A549 (cell line): ENCODE data around the gene DLG2.

Experiments used
- CEBPB ChIP-seq, 2 experiments: fragments of >200 bp in 1 of 2; sonication (Bioruptor Twin) in 1 of 2; formaldehyde crosslinking in 1 of 2; IDR thresholded peaks; 2 replicates each; pipeline ENCODE4 v1.6.1; 2012 to 2016
- ELK1 ChIP-seq: fragments of 150-350 bp; IDR thresholded peaks from 2 replicates; pipeline ENCODE4 v1.6.1; 2014; ENCODE audit warnings: low read depth, mild to moderate bottlenecking, low read length
- EP300 ChIP-seq, 2 experiments: fragments of >200 bp; sonication (Bioruptor Twin); formaldehyde crosslinking; IDR thresholded peaks; 2 replicates in 1 of 2; 3 replicates in 1 of 2; pipeline ENCODE4 v1.6.1; 2016 to 2017
- KDM5A ChIP-seq: fragments of 200-600 bp; sonication (generic); IDR thresholded peaks from 2 replicates; pipeline ENCODE4 v1.6.1; 2016; ENCODE audit warnings: antibody characterized with exemption, mild to moderate bottlenecking
- TP53 ChIP-seq: fragments of 250-450 bp; sonication (Bioruptor Pico); IDR thresholded peaks from 2 replicates; pipeline ENCODE4 v1.5.0; 2021; ENCODE audit warnings: mild to moderate bottlenecking, moderate library complexity
- TF ChIP-seq, protein P1 (sequence below): fragments of >200 bp; sonication (Bioruptor Twin); formaldehyde crosslinking; IDR thresholded peaks from 3 replicates; pipeline ENCODE4 v1.5.1; 2016

GRCh38 chr11:85137597-85137996 is 489.5 kb downstream of the DLG2 start:
- TF ChIP-seq TP53 (no peak), KDM5A (no peak), EP300 (IDR thresholded peaks at IDR 0.05) (no peak), ELK1 (no peak), CEBPB (IDR thresholded peaks at IDR 0.05) (no peak)
- TF ChIP-seq, protein P1, sequence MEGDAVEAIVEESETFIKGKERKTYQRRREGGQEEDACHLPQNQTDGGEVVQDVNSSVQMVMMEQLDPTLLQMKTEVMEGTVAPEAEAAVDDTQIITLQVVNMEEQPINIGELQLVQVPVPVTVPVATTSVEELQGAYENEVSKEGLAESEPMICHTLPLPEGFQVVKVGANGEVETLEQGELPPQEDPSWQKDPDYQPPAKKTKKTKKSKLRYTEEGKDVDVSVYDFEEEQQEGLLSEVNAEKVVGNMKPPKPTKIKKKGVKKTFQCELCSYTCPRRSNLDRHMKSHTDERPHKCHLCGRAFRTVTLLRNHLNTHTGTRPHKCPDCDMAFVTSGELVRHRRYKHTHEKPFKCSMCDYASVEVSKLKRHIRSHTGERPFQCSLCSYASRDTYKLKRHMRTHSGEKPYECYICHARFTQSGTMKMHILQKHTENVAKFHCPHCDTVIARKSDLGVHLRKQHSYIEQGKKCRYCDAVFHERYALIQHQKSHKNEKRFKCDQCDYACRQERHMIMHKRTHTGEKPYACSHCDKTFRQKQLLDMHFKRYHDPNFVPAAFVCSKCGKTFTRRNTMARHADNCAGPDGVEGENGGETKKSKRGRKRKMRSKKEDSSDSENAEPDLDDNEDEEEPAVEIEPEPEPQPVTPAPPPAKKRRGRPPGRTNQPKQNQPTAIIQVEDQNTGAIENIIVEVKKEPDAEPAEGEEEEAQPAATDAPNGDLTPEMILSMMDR: no peak
